ENCODE measurements around the gene TBX18. TPM values are rescaled to one million over a fixed set of nuclear protein-coding genes. Genes with fewer than 3 reads are reported as not detected.

TBX18 gene
- total and polyA plus RNA-seq, 4 donors: 0.05 to 1.3 (median 0.21) TPM

- no peak for DNase-seq
- peaks cover 0 to 5% (median 0%) of the 10 kb centered on the region in 5 donors for H3K4me1 ChIP-seq (ENCODE audit: control insufficient read depth in 5 of 5, insufficient read depth in 5 of 5, low read length in 5 of 5)
- H3K36me3 ChIP-seq (ENCODE audit: control insufficient read depth in 4 of 4, insufficient read depth in 4 of 4, low read length in 4 of 4): no peaks in the 10 kb centered on the region
- no peak overlapping the region for H3K9ac ChIP-seq (ENCODE audit: insufficient read depth in 1 of 2, low read length in 2 of 2)
- TF ChIP-seq, protein P1, sequence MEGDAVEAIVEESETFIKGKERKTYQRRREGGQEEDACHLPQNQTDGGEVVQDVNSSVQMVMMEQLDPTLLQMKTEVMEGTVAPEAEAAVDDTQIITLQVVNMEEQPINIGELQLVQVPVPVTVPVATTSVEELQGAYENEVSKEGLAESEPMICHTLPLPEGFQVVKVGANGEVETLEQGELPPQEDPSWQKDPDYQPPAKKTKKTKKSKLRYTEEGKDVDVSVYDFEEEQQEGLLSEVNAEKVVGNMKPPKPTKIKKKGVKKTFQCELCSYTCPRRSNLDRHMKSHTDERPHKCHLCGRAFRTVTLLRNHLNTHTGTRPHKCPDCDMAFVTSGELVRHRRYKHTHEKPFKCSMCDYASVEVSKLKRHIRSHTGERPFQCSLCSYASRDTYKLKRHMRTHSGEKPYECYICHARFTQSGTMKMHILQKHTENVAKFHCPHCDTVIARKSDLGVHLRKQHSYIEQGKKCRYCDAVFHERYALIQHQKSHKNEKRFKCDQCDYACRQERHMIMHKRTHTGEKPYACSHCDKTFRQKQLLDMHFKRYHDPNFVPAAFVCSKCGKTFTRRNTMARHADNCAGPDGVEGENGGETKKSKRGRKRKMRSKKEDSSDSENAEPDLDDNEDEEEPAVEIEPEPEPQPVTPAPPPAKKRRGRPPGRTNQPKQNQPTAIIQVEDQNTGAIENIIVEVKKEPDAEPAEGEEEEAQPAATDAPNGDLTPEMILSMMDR (IDR thresholded peaks at IDR 0.05; ENCODE audit: control extremely low read depth, extremely low read depth): no peak
- H3K27me3 ChIP-seq (ENCODE audit: control insufficient read depth in 3 of 3, insufficient read depth in 3 of 3, low read length in 2 of 3): peaks cover 10 to 55% (median 44%) of the 10 kb centered on the region in 3 donors
- no peak for ATAC-seq (ENCODE audit: insufficient read depth, low FRiP score)
- 52 to 67% methylated on average over 1 of the region's 1 CpG for WGBS, 2 donors
- no peak overlapping the region for H3K4me3 ChIP-seq
- no peak overlapping the region for H3K27ac ChIP-seq (ENCODE audit: low read depth in 1 of 2, low read length in 1 of 2)
- peaks cover 0 to 9% (median 0%) of the 10 kb centered on the region in 4 donors for H3K9me3 ChIP-seq (ENCODE audit: control insufficient read depth in 4 of 4, insufficient read depth in 3 of 4, low read length in 3 of 4)
Measured at GRCh38 chr6:84779380-84779779, 15.0 kb upstream of the TBX18 start.

DNA sequence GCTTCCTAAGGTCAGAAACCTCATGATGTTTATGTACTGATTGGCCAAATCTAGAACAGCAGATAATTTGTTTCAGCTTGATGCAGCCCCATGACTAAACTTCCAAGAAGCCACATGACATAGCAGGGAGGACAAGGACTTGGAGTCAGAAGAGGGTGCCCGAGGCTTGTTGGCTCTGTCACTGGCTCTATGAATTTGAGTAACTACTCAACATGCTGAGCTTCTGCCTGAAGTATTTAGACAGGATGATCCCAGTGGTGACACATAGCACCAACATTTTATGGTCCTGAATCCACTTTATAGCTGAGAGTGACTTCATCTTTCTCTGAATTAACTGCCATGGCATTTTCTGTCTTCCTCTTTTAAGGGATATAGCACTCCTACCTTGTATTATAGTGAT, 13.5 kb upstream of the TBX18 start:
- Histone ChIP-seq H3K36me3 (ENCODE audit: control insufficient read depth in 4 of 4, insufficient read depth in 4 of 4, low read length in 4 of 4) (no peaks in the 10 kb centered on the region), H3K27ac (ENCODE audit: low read depth in 1 of 2, low read length in 1 of 2) (no peak overlapping the region), H3K4me1 (ENCODE audit: control insufficient read depth in 5 of 5, insufficient read depth in 5 of 5, low read length in 5 of 5) (peaks cover 0 to 16% (median 6%) of the 10 kb centered on the region in 5 donors), H3K4me3 (no peak overlapping the region), H3K27me3 (ENCODE audit: control insufficient read depth in 3 of 3, insufficient read depth in 3 of 3, low read length in 2 of 3) (peaks cover 16 to 68% (median 56%) of the 10 kb centered on the region in 3 donors), H3K9ac (ENCODE audit: insufficient read depth in 1 of 2, low read length in 2 of 2) (no peak overlapping the region), H3K9me3 (ENCODE audit: control insufficient read depth in 4 of 4, insufficient read depth in 3 of 4, low read length in 3 of 4) (peaks cover 0 to 9% (median 0%) of the 10 kb centered on the region in 4 donors)
- DNase-seq (no peak), ATAC-seq (ENCODE audit: insufficient read depth, low FRiP score) (no peak)
- TF ChIP-seq, protein P1 (IDR thresholded peaks at IDR 0.05; ENCODE audit: control extremely low read depth, extremely low read depth): no peak
- WGBS, 2 donors: 68 to 76% methylated on average over 1 of the region's 1 CpG

- no peak overlapping the region for H3K9ac ChIP-seq (ENCODE audit: insufficient read depth in 1 of 2, low read length in 2 of 2)
- TF ChIP-seq, protein P1 (IDR thresholded peaks at IDR 0.05; ENCODE audit: control extremely low read depth, extremely low read depth): no peak
- H3K27me3 ChIP-seq (ENCODE audit: control insufficient read depth in 3 of 3, insufficient read depth in 3 of 3, low read length in 2 of 3): peaks cover 25 to 83% (median 71%) of the 10 kb centered on the region in 3 donors
- H3K27ac ChIP-seq (ENCODE audit: low read depth in 1 of 2, low read length in 1 of 2): no peak overlapping the region
- no peak overlapping the region for H3K4me3 ChIP-seq
- no peaks in the 10 kb centered on the region for H3K36me3 ChIP-seq (ENCODE audit: control insufficient read depth in 4 of 4, insufficient read depth in 4 of 4, low read length in 4 of 4)
- peaks cover 0 to 16% (median 6%) of the 10 kb centered on the region in 5 donors for H3K4me1 ChIP-seq (ENCODE audit: control insufficient read depth in 5 of 5, insufficient read depth in 5 of 5, low read length in 5 of 5)
- ATAC-seq (ENCODE audit: insufficient read depth, low FRiP score) (no peak), DNase-seq (no peak)
- WGBS, 2 donors: 49 to 62% methylated on average over 3 of the region's 3 CpGs
- peaks cover 0 to 12% (median 0%) of the 10 kb centered on the region in 4 donors for H3K9me3 ChIP-seq (ENCODE audit: control insufficient read depth in 4 of 4, insufficient read depth in 3 of 4, low read length in 3 of 4)
Measured at GRCh38 chr6:84776392-84776791, 12.0 kb upstream of the TBX18 start.

DNA sequence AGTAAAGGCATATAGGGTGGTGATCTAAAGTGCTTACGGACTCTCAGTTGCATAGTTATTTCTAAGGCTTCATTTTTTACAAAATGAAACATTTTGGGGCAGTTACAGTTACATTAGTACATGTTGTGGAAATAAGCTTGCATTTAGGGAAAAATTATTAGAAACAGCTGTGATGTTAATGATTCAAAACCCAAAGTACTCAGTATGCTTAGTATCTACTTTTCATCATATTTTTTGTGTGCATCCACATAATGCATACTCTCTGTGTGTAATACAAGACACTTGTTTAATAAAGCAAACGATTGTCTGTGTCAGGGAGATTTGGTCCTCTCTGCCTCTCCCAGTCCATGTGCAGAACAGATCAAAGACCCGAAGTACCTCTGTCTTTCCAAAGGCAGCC, 11.4 kb upstream of the TBX18 start:
- Histone ChIP-seq H3K4me1 (ENCODE audit: control insufficient read depth in 5 of 5, insufficient read depth in 5 of 5, low read length in 5 of 5) (peaks cover 0 to 16% (median 6%) of the 10 kb centered on the region in 5 donors), H3K27ac (ENCODE audit: low read depth in 1 of 2, low read length in 1 of 2) (no peak overlapping the region), H3K9me3 (ENCODE audit: control insufficient read depth in 4 of 4, insufficient read depth in 3 of 4, low read length in 3 of 4) (peaks cover 0 to 12% (median 0%) of the 10 kb centered on the region in 4 donors), H3K36me3 (ENCODE audit: control insufficient read depth in 4 of 4, insufficient read depth in 4 of 4, low read length in 4 of 4) (no peaks in the 10 kb centered on the region), H3K27me3 (ENCODE audit: control insufficient read depth in 3 of 3, insufficient read depth in 3 of 3, low read length in 2 of 3) (peaks cover 25 to 89% (median 77%) of the 10 kb centered on the region in 3 donors), H3K9ac (ENCODE audit: insufficient read depth in 1 of 2, low read length in 2 of 2) (no peak overlapping the region), H3K4me3 (no peak overlapping the region)
- 64 to 72% methylated on average over 3 of the region's 3 CpGs for WGBS, 2 donors
- TF ChIP-seq, protein P1 (IDR thresholded peaks at IDR 0.05; ENCODE audit: control extremely low read depth, extremely low read depth): no peak
- ATAC-seq (ENCODE audit: insufficient read depth, low FRiP score) (no peak), DNase-seq (no peak)
